ENCODE measurements around the gene ALDH4A1. TPM values are rescaled to one million over a fixed set of nuclear protein-coding genes. Genes with fewer than 3 reads are reported as not detected.

The ALDH4A1 gene
- total and polyA plus RNA-seq, 2 of the 4 experiments (the other 2 are of a cell fraction): 8.6 to 21.1 TPM

- DNase-seq (no peak), ATAC-seq (ENCODE audit: low read depth) (no peak)
- peaks cover 8% of the 10 kb centered on the region; the same call in 1 of the 2 replicates for H3K9me1 ChIP-seq (ENCODE audit: insufficient read depth, low read length)
- H3K9me3 ChIP-seq (ENCODE audit: control insufficient read depth, insufficient read depth, low read length): no peaks in the 10 kb centered on the region
- no peak overlapping the region for H4K5ac ChIP-seq (ENCODE audit: low read depth, low read length)
- no peak overlapping the region for H3K56ac ChIP-seq (ENCODE audit: extremely low read depth, insufficient read depth, low read length)
- H3K79me1 ChIP-seq (ENCODE audit: low read depth in 1 of 2, low read length in 2 of 2): peaks cover 26 to 74% of the 10 kb centered on the region in 2 experiments; a peak in 3 of 4 replicates
- dilution Hi-C loops (cut with HindIII; ENCODE audit: low sequenced_read_pairs, unreplicated experiment): no loop called here
- H2AK9ac ChIP-seq (replicated peaks; ENCODE audit: low read depth, low read length, poor library complexity): peak overlapping the region; percentile 85
- H2BK5ac ChIP-seq (ENCODE audit: low read depth, low read length, poor library complexity, severe bottlenecking): no peak overlapping the region
- TF ChIP-seq RCOR1 (IDR thresholded peaks at IDR 0.05; ENCODE audit: insufficient replicate concordance, low read length) (no peak), RAD21 (IDR thresholded peaks at IDR 0.05; ENCODE audit: low read length) (no peak), USF2 (IDR thresholded peaks at IDR 0.05; ENCODE audit: low read depth, low read length) (no peak), SMC3 (IDR thresholded peaks at IDR 0.05; ENCODE audit: low read depth, low read length) (no peak), CHD1 (IDR thresholded peaks at IDR 0.05; ENCODE audit: low read depth, low read length) (no peak), NFE2L2 (IDR thresholded peaks at IDR 0.05; ENCODE audit: low read depth, low read length) (no peak), MAZ (IDR thresholded peaks at IDR 0.05; ENCODE audit: borderline replicate concordance, low read depth, low read length) (no peak), MAFK (IDR thresholded peaks at IDR 0.05; ENCODE audit: low read depth, low read length) (no peak)
- TF ChIP-seq, protein P1, sequence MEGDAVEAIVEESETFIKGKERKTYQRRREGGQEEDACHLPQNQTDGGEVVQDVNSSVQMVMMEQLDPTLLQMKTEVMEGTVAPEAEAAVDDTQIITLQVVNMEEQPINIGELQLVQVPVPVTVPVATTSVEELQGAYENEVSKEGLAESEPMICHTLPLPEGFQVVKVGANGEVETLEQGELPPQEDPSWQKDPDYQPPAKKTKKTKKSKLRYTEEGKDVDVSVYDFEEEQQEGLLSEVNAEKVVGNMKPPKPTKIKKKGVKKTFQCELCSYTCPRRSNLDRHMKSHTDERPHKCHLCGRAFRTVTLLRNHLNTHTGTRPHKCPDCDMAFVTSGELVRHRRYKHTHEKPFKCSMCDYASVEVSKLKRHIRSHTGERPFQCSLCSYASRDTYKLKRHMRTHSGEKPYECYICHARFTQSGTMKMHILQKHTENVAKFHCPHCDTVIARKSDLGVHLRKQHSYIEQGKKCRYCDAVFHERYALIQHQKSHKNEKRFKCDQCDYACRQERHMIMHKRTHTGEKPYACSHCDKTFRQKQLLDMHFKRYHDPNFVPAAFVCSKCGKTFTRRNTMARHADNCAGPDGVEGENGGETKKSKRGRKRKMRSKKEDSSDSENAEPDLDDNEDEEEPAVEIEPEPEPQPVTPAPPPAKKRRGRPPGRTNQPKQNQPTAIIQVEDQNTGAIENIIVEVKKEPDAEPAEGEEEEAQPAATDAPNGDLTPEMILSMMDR (conservative IDR thresholded peaks at IDR 0.05; ENCODE audit: low read depth, low read length): no peak
- no peak overlapping the region for H3K4ac ChIP-seq (ENCODE audit: low read depth, low read length)
- H4K20me1 ChIP-seq (ENCODE audit: insufficient read depth, low read length): peaks cover 4% of the 10 kb centered on the region; the same call in 1 of the 2 replicates
- H3K4me1 ChIP-seq (ENCODE audit: control insufficient read depth, insufficient read depth, low read length): peaks cover 25% of the 10 kb centered on the region
- no peak overlapping the region for H2BK120ac ChIP-seq (ENCODE audit: low read depth, low read length)
- H2BK15ac ChIP-seq (ENCODE audit: low read depth, low read length): no peak overlapping the region
- no peak overlapping the region for H4K8ac ChIP-seq (ENCODE audit: low read depth in 2 of 2, low read length in 2 of 2)
- H3K4me3 ChIP-seq (ENCODE audit: insufficient read depth, low read depth, low read length): no peak overlapping the region
- no peak overlapping the region for H2AK5ac ChIP-seq (ENCODE audit: low read depth, low read length)
- H2AFZ ChIP-seq (replicated peaks; ENCODE audit: low read length, poor library complexity): no peak overlapping the region
- H3K18ac ChIP-seq (ENCODE audit: low read depth, low read length): no peak overlapping the region
- H3K4me2 ChIP-seq (ENCODE audit: low read depth, low read length): no peak overlapping the region
- H3K27ac ChIP-seq (ENCODE audit: insufficient read depth, low read length): no peak overlapping the region
- H3K14ac ChIP-seq (replicated peaks; ENCODE audit: low read depth, low read length): no peak overlapping the region
- H2BK20ac ChIP-seq (ENCODE audit: low read depth, low read length): no peak overlapping the region
- in situ Hi-C loops (cut with MboI; ENCODE audit: low sequenced_read_pairs): no loop called here
- H3K9ac ChIP-seq (ENCODE audit: low read depth, low read length): no peak overlapping the region
- H3K23ac ChIP-seq (ENCODE audit: low read depth, low read length): no peak overlapping the region
- no peaks in the 10 kb centered on the region for H3K27me3 ChIP-seq (ENCODE audit: control insufficient read depth, insufficient read depth, low read length)
- no TSS peak for BruUV-seq (replicated peaks)
- no peak overlapping the region for H4K91ac ChIP-seq (ENCODE audit: insufficient read depth, low read depth, low read length)
- peaks cover 9% of the 10 kb centered on the region for H3K36me3 ChIP-seq (ENCODE audit: control insufficient read depth, insufficient read depth, low read length)
- no CpG with 5 or more reads among the region's 31 CpGs for whole genome bisulfite sequencing, 2 experiments (ENCODE audit: extremely low coverage in 2 of 2, insufficient read length in 1 of 2)
- intact Hi-C loops (cut with micrococcal nuclease): no loop called here
- POLR2A ChIA-PET (ENCODE audit: unreplicated experiment): no interaction called here
- CTCF ChIA-PET: no interaction called here
Measured at GRCh38 chr1:18919197-18919905, 17.0 kb upstream of the ALDH4A1 start.
